ENCODE measurements around the gene CNTN1.
A peak's percentile ranks its signal among the peaks of the same experiment; 100 is the strongest.

Gene CNTN1

DNA sequence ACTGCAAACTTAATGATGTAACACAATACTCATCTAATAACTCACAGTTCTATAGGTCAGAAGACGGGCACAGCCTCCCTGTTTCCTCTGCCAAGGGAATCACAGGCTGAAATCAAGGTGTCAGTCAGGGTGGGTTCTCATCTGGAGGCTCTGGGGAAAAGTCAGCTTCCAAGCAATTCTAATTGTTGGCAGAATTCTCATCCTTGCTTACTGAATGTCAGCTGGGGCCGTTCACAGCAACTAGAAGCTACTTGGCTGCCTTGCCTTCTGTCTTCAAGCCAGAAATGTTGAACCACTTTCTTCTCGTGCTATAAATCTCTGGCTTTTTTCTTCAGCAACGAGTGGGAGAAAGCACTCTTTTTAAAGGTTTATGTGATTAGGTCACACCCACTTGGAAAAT is 415.8 kb downstream of the CNTN1 start:
- DNase-seq (ENCODE audit: low read depth), result peak; percentile 37

GRCh38 chr12:41112903-41113302 is 420.7 kb downstream of the CNTN1 start:
- no peak for DNase-seq (ENCODE audit: low read depth)

DNA sequence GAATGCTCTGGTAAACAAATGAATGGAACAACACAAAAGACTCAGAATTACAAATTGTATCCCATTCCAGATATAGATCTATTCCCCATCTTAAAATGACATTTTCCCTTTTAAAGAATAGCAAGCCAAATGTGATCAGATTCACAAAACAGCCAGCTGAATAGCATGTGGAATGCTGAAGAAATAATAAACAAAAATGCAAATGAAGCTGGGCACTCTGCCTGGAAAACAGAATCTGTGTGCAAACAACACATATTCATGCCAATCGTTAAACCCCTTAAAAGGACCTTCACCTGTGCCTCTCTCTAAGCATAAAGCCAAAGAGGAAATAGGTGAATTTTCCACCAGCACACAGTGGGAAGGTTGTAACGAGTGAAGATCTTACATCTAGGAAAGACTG is 428.0 kb downstream of the CNTN1 start:
- DNase-seq (ENCODE audit: low read depth), result no peak

GRCh38 chr12:41121374-41121773 is 429.1 kb downstream of the CNTN1 start:
- no peak for DNase-seq (ENCODE audit: low read depth)
